HepG2 (cell line): ENCODE results near the gene PSMD8. TPM values are rescaled to one million over a fixed set of nuclear protein-coding genes. Genes with fewer than 3 reads are reported as not detected.
A peak's percentile ranks its signal among the peaks of the same experiment; 100 is the strongest.

Experiments
- ATAC-seq: fragments of 200-7000 bp; cut with Tn5 transposase; 3 replicates; pipeline ENCODE4 v1.9.1; 2020; ENCODE audit warnings: mild to moderate bottlenecking, moderate library complexity
- BruUV-seq: library from RNA; stranded (reverse); fragments of 400-500 nt; replicated peaks from 2 replicates; lab custom pipeline; 2021; lab: Mats Ljungman, UMichigan
- CTCF ChIA-PET: fragments of 300-600 bp; formaldehyde crosslinking; extraction: SDS; loops from one replicate; lab custom pipeline; 2021; ENCODE audit warnings: low total read pairs, inconsistent platforms, low intra/inter-chr PET ratio; lab: Yijun Ruan, JAX
- POLR2A ChIA-PET: fragments of 350-600 bp; sonication (Branson Sonifier 250); formaldehyde crosslinking; loops from one replicate; lab custom pipeline; 2020; ENCODE audit warnings: antibody characterized with exemption, inconsistent platforms; lab: Yijun Ruan, JAX
- DNase-seq: peaks from one replicate; pipeline ENCODE4 v3.0.0-alpha.2; 2015; ENCODE audit warnings: low spot score
- FAIRE-seq: peaks from 3 replicates; lab custom pipeline; 2011; peaks lifted over from hg19 to GRCh38; lab: Jason Lieb, UNC
- H2AFZ ChIP-seq: one replicate; pipeline ENCODE4 v1.6.1; 2011; ENCODE audit warnings: low read length, inconsistent platforms
- H3K27ac ChIP-seq: fragments of 300-600 bp; 3 replicates; pipeline ENCODE4 v1.8.0; 2011; ENCODE audit warnings: mixed run types, mild to moderate bottlenecking, mixed read lengths, low read length, inconsistent platforms; ENCODE audit not compliant: insufficient read depth; ENCODE audit errors: extremely low read length
- H3K27me3 ChIP-seq, 2 experiments: fragments of 200-600 bp in 1 of 2; 2 replicates in 1 of 2; 3 replicates in 1 of 2; pipeline versions ENCODE4 v1.6.0 to v1.8.0; 2011; ENCODE audit warnings: low read length in 2 of 2, mild to moderate bottlenecking in 2 of 2, moderate library complexity in 2 of 2, inconsistent platforms in 1 of 2; ENCODE audit not compliant: insufficient read depth in 2 of 2, control insufficient read depth in 1 of 2
- H3K36me3 ChIP-seq, 2 experiments: fragments of 200-600 bp in 1 of 2; replicated peaks in 1 of 2; 2 replicates in 1 of 2; 3 replicates in 1 of 2; pipeline versions ENCODE4 v1.5.1 to v1.8.0; 2011; ENCODE audit warnings: low read length in 2 of 2, inconsistent platforms in 1 of 2; ENCODE audit not compliant: insufficient read depth in 2 of 2, control insufficient read depth in 1 of 2
- H3K4me1 ChIP-seq: 2 replicates; pipeline ENCODE4 v1.5.1; 2012; ENCODE audit warnings: low read length, inconsistent platforms; ENCODE audit not compliant: insufficient read depth
- H3K4me2 ChIP-seq: 2 replicates; pipeline ENCODE4 v1.6.0; 2011; ENCODE audit warnings: low read depth, low read length, inconsistent platforms
- H3K4me3 ChIP-seq, 3 experiments: fragments of 200-600 bp in 1 of 3; sonication (generic), shearing (Covaris generic) in 1 of 3; replicated peaks in 1 of 3; 2 replicates each; pipeline ENCODE4 v1.5.1; 2011 to 2016; ENCODE audit warnings: low read length in 3 of 3, inconsistent platforms in 2 of 3, low read depth in 2 of 3, mild to moderate bottlenecking in 2 of 3, control low read depth in 1 of 3, mixed read lengths in 1 of 3; ENCODE audit not compliant: insufficient read depth in 1 of 3
- H3K79me2 ChIP-seq: one replicate; pipeline ENCODE4 v1.6.1; 2011; ENCODE audit warnings: low read length, inconsistent platforms; ENCODE audit not compliant: insufficient read depth
- H3K9ac ChIP-seq: 2 replicates; pipeline ENCODE4 v1.6.0; 2011; ENCODE audit warnings: mild to moderate bottlenecking, low read depth, low read length, inconsistent platforms; ENCODE audit not compliant: insufficient read depth
- H3K9me3 ChIP-seq: 2 replicates; pipeline ENCODE4 v1.5.1; 2012; ENCODE audit warnings: mild to moderate bottlenecking, low read length
- H4K20me1 ChIP-seq: 2 replicates; pipeline ENCODE4 v1.6.0; 2011; ENCODE audit warnings: inconsistent platforms, mild to moderate bottlenecking, low read length, moderate library complexity; ENCODE audit not compliant: insufficient read depth
- DNMT3B ChIP-seq: conservative IDR thresholded peaks from 2 replicates; pipeline ENCODE4 v1.6.1; 2016; ENCODE audit warnings: missing biosample characterization, control low read depth
- MAFK ChIP-seq, 2 experiments: IDR thresholded peaks in 1 of 2; conservative IDR thresholded peaks in 1 of 2; 2 replicates each; pipeline ENCODE4 v1.6.1; 2011; ENCODE audit warnings: improper control_type of control experiment in 2 of 2, low read length in 2 of 2
- MLXIP ChIP-seq: sonication (generic); formaldehyde crosslinking; IDR thresholded peaks from 2 replicates; pipeline ENCODE4 v1.9.0; 2021; ENCODE audit warnings: missing genetic modification reagents, borderline replicate concordance
- NFE2L2 ChIP-seq: fragments of 150-350 bp; IDR thresholded peaks from 2 replicates; pipeline ENCODE4 v1.6.1; 2014; ENCODE audit warnings: low read length
- REST ChIP-seq, 2 experiments: IDR thresholded peaks; 2 replicates each; pipeline ENCODE4 v1.6.1; 2011 to 2012; ENCODE audit warnings: low read length in 2 of 2, borderline replicate concordance in 1 of 2, low read depth in 1 of 2, mild to moderate bottlenecking in 1 of 2, moderate library complexity in 1 of 2
- SIX4 ChIP-seq: sonication (generic); formaldehyde crosslinking; IDR thresholded peaks from 2 replicates; pipeline ENCODE4 v1.4.0; 2020; ENCODE audit warnings: missing genetic modification reagents
- ZNF136 ChIP-seq: sonication (generic); formaldehyde crosslinking; IDR thresholded peaks from 2 replicates; pipeline ENCODE4 v1.8.1; 2022; ENCODE audit warnings: low read depth, mild to moderate bottlenecking, moderate library complexity, missing genetic modification reagents
- ZNF773 ChIP-seq: sonication (generic); formaldehyde crosslinking; IDR thresholded peaks from 2 replicates; pipeline ENCODE4 v1.4.0; 2020; ENCODE audit warnings: missing genetic modification reagents, borderline replicate concordance
- ZNF788 ChIP-seq: sonication (generic); formaldehyde crosslinking; IDR thresholded peaks from 2 replicates; pipeline ENCODE4 v1.5.0; 2020; ENCODE audit warnings: mild to moderate bottlenecking, missing genetic modification reagents, borderline replicate concordance
- WGBS: methylation state at CpG from one replicate; pipeline ENCODE4 v1.1.6; 2017; ENCODE audit warnings: low lambda C conversion rate; 5-methylcytosine and 5-hydroxymethylcytosine counted together
- in situ Hi-C: cut with HindIII; loops from 2 replicates; pipeline ENCODE4 v1.10.0; 2017; ENCODE audit warnings: low pct_unique_long_range_greater_than_20kb; ENCODE audit not compliant: extremely low pct_ligation_motif_present
- intact Hi-C: fragments of 100-400 bp; cut with micrococcal nuclease; formaldehyde crosslinking; loops from one replicate; pipeline ENCODE4 v1.10.0; 2022; ENCODE audit not compliant: unreplicated experiment
- polyA plus RNA-seq, 8 experiments: library from polyadenylated mRNA; depleted of rRNA in 3 of 8; stranded (reverse) in 7 of 8; unstranded in 1 of 8; fragments of >200 nt; fragmentation: Illumina TruSeq in 4 of 8; extraction: Trizol in 4 of 8; gene quantifications; 2 replicates each; pipeline versions ENCODE4 v1.2.1 to v1.2.3, GENCODE V29; 2011 to 2016; ENCODE audit warnings: low read depth in 4 of 8, missing spikeins in 1 of 8, mixed read lengths in 1 of 8; ENCODE audit not compliant: insufficient read depth in 1 of 8
- total RNA-seq, 5 experiments: library from RNA; depleted of rRNA; stranded (reverse); fragments of >200 nt; fragmentation: Illumina TruSeq; extraction: Trizol; gene quantifications; 2 replicates each; pipeline ENCODE4 v1.2.3, GENCODE V29; 2016; ENCODE audit warnings: low read depth in 1 of 5
- TF ChIP-seq, protein P1 (sequence below): sonication (generic); formaldehyde crosslinking; IDR thresholded peaks from 2 replicates; pipeline ENCODE4 v1.4.0; 2020; ENCODE audit warnings: missing genetic modification reagents

The PSMD8 gene
- total and polyA plus RNA-seq, 2 of the 13 experiments (the other 11 are each of a cell fraction or from before 2014, with no cell fraction given): 162 to 296 TPM

DNA sequence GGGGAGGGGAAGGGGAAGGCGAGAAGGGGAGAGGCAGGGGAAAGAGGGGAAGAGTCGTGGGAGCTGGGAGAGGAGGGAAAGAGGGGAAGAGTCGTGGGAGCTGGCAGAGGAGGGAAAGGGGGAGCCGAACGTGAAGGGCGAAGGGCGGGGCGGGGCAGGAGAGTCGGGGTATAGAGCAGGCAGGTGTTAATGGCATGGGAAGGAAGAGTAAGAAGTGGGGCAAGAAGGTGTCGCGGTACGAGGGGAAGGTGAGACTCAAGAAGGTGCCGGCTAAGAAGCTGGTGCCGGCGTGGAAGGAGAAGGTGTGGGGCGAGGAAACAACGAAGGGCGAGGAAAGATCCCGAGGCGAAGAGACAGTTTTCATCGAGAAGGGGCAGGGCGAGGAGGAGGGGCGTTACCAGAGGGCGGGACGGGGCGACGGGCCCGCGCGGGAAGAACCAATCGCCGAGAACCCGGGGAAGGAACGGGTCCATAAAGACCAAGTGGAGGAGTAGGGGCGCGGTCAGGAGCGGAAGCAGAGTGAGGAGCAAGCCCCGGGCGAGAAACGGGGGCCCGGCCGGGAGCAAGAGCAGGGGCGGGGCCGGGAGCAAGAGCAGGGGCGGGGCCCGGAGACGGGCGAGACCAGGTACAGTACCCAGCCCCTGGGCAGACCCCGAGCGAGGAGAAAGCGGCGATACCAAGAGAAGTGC, 38.3 kb upstream of the PSMD8 start:
- H2AFZ ChIP-seq: peak overlapping the region; percentile 83
- peak; percentile 89 for ATAC-seq
- H3K27me3 ChIP-seq: no peaks in the 10 kb centered on the region
- H3K79me2 ChIP-seq: no peaks in the 10 kb centered on the region
- ChIA-PET POLR2A (interaction anchor here (2.1 kb wide), 1 partner anchor 38 kb away, joined by 25 read pairs; the partner anchor contains the start of gene PSMD8), CTCF (interaction anchor here (3.5 to 4.0 kb wide), 2 partner anchors 91 to 102 kb away, joined by 27 to 62 read pairs; no protein-coding TSS in a partner anchor)
- peak overlapping the region; percentile 74 to 85 (median 75) for H3K4me3 ChIP-seq
- H3K27ac ChIP-seq: peak overlapping the region; percentile 42
- peak overlapping the region; percentile 48 for H3K9ac ChIP-seq
- intact Hi-C loops: loop anchor here (1.0 to 2.0 kb wide), 2 partner anchors 38 to 101 kb away; partner anchors contain the start of gene PSMD8
- WGBS: 1% methylated on average over 52 of the region's 52 CpGs
- DNase-seq: peak; percentile 86
- peaks cover 10% of the 10 kb centered on the region for H3K4me1 ChIP-seq
- peak overlapping the region; percentile 99 for H3K4me2 ChIP-seq
- in situ Hi-C loops: no loop called here
- no peaks in the 10 kb centered on the region for H4K20me1 ChIP-seq
- BruUV-seq: no TSS peak
- no peaks in the 10 kb centered on the region for H3K36me3 ChIP-seq
- peak; percentile 4 for FAIRE-seq
- no peaks in the 10 kb centered on the region for H3K9me3 ChIP-seq
- TF ChIP-seq MLXIP (no peak), NFE2L2 (no peak), DNMT3B (no peak), ZNF788 (CRISPR knock-in tag) (no peak), SIX4 (CRISPR knock-in tag) (no peak), ZNF773 (CRISPR knock-in tag) (no peak), MAFK (conservative IDR thresholded peaks at IDR 0.05 in 1 of 2, IDR thresholded peaks at IDR 0.05 in 1 of 2; ENCODE audit: low read length in 2 of 2) (no peak), ZNF136 (CRISPR knock-in tag) (no peak), REST (IDR thresholded peaks at IDR 0.05; ENCODE audit: borderline replicate concordance in 1 of 2, low read depth in 1 of 2, low read length in 2 of 2) (no peak)
- TF ChIP-seq, protein P1, sequence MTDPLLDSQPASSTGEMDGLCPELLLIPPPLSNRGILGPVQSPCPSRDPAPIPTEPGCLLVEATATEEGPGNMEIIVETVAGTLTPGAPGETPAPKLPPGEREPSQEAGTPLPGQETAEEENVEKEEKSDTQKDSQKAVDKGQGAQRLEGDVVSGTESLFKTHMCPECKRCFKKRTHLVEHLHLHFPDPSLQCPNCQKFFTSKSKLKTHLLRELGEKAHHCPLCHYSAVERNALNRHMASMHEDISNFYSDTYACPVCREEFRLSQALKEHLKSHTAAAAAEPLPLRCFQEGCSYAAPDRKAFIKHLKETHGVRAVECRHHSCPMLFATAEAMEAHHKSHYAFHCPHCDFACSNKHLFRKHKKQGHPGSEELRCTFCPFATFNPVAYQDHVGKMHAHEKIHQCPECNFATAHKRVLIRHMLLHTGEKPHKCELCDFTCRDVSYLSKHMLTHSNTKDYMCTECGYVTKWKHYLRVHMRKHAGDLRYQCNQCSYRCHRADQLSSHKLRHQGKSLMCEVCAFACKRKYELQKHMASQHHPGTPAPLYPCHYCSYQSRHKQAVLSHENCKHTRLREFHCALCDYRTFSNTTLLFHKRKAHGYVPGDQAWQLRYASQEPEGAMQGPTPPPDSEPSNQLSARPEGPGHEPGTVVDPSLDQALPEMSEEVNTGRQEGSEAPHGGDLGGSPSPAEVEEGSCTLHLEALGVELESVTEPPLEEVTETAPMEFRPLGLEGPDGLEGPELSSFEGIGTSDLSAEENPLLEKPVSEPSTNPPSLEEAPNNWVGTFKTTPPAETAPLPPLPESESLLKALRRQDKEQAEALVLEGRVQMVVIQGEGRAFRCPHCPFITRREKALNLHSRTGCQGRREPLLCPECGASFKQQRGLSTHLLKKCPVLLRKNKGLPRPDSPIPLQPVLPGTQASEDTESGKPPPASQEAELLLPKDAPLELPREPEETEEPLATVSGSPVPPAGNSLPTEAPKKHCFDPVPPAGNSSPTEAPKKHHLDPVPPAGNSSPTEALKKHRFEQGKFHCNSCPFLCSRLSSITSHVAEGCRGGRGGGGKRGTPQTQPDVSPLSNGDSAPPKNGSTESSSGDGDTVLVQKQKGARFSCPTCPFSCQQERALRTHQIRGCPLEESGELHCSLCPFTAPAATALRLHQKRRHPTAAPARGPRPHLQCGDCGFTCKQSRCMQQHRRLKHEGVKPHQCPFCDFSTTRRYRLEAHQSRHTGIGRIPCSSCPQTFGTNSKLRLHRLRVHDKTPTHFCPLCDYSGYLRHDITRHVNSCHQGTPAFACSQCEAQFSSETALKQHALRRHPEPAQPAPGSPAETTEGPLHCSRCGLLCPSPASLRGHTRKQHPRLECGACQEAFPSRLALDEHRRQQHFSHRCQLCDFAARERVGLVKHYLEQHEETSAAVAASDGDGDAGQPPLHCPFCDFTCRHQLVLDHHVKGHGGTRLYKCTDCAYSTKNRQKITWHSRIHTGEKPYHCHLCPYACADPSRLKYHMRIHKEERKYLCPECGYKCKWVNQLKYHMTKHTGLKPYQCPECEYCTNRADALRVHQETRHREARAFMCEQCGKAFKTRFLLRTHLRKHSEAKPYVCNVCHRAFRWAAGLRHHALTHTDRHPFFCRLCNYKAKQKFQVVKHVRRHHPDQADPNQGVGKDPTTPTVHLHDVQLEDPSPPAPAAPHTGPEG (CRISPR knock-in tag): no peak
